GM23248 (cell line): ENCODE measurements around the gene C1QTNF6.

Experiments used
- EZH2 ChIP-seq: fragments of 200-600 bp; sonication (generic); IDR thresholded peaks from 2 replicates; pipeline ENCODE4 v1.6.1; 2018; ENCODE audit warnings: antibody characterized with exemption, mild to moderate bottlenecking; ENCODE audit not compliant: insufficient read depth, poor library complexity, severe bottlenecking
- EZH2phosphoT487 ChIP-seq: fragments of 200-600 bp; sonication (generic); IDR thresholded peaks from 2 replicates; pipeline ENCODE4 v1.6.1; 2018; ENCODE audit warnings: antibody characterized with exemption, moderate library complexity, mild to moderate bottlenecking, low read depth; ENCODE audit not compliant: insufficient read depth

GRCh38 chr22:37174964-37175363, 13.1 kb downstream of the C1QTNF6 start:
- TF ChIP-seq EZH2phosphoT487 (no peak), EZH2 (no peak)
